HepG2 (cell line): ENCODE measurements around the gene LMTK2. TPM values are rescaled to one million over a fixed set of nuclear protein-coding genes. Genes with fewer than 3 reads are reported as not detected.

Source experiments
- ATAC-seq: fragments of 200-7000 bp; cut with Tn5 transposase; 3 replicates; pipeline ENCODE4 v1.9.1; 2020; ENCODE audit warnings: mild to moderate bottlenecking, moderate library complexity
- BruUV-seq: library from RNA; stranded (reverse); fragments of 400-500 nt; replicated peaks from 2 replicates; lab custom pipeline; 2021; lab: Mats Ljungman, UMichigan
- CTCF ChIA-PET: fragments of 300-600 bp; formaldehyde crosslinking; extraction: SDS; loops from one replicate; lab custom pipeline; 2021; ENCODE audit warnings: low total read pairs, inconsistent platforms, low intra/inter-chr PET ratio; lab: Yijun Ruan, JAX
- POLR2A ChIA-PET: fragments of 350-600 bp; sonication (Branson Sonifier 250); formaldehyde crosslinking; loops from one replicate; lab custom pipeline; 2020; ENCODE audit warnings: antibody characterized with exemption, inconsistent platforms; lab: Yijun Ruan, JAX
- DNase-seq: peaks from one replicate; pipeline ENCODE4 v3.0.0-alpha.2; 2015; ENCODE audit warnings: low spot score
- FAIRE-seq: peaks from 3 replicates; lab custom pipeline; 2011; peaks lifted over from hg19 to GRCh38; lab: Jason Lieb, UNC
- H2AFZ ChIP-seq: one replicate; pipeline ENCODE4 v1.6.1; 2011; ENCODE audit warnings: low read length, inconsistent platforms
- H3K27ac ChIP-seq: fragments of 300-600 bp; 3 replicates; pipeline ENCODE4 v1.8.0; 2011; ENCODE audit warnings: mixed run types, mild to moderate bottlenecking, mixed read lengths, low read length, inconsistent platforms; ENCODE audit not compliant: insufficient read depth; ENCODE audit errors: extremely low read length
- H3K27me3 ChIP-seq, 2 experiments: fragments of 200-600 bp in 1 of 2; 2 replicates in 1 of 2; 3 replicates in 1 of 2; pipeline versions ENCODE4 v1.6.0 to v1.8.0; 2011; ENCODE audit warnings: low read length in 2 of 2, mild to moderate bottlenecking in 2 of 2, moderate library complexity in 2 of 2, inconsistent platforms in 1 of 2; ENCODE audit not compliant: insufficient read depth in 2 of 2, control insufficient read depth in 1 of 2
- H3K36me3 ChIP-seq, 2 experiments: fragments of 200-600 bp in 1 of 2; replicated peaks in 1 of 2; 2 replicates in 1 of 2; 3 replicates in 1 of 2; pipeline versions ENCODE4 v1.5.1 to v1.8.0; 2011; ENCODE audit warnings: low read length in 2 of 2, inconsistent platforms in 1 of 2; ENCODE audit not compliant: insufficient read depth in 2 of 2, control insufficient read depth in 1 of 2
- H3K4me1 ChIP-seq: 2 replicates; pipeline ENCODE4 v1.5.1; 2012; ENCODE audit warnings: low read length, inconsistent platforms; ENCODE audit not compliant: insufficient read depth
- H3K4me2 ChIP-seq: 2 replicates; pipeline ENCODE4 v1.6.0; 2011; ENCODE audit warnings: low read depth, low read length, inconsistent platforms
- H3K4me3 ChIP-seq, 3 experiments: fragments of 200-600 bp in 1 of 3; sonication (generic), shearing (Covaris generic) in 1 of 3; replicated peaks in 1 of 3; 2 replicates each; pipeline ENCODE4 v1.5.1; 2011 to 2016; ENCODE audit warnings: low read length in 3 of 3, inconsistent platforms in 2 of 3, low read depth in 2 of 3, mild to moderate bottlenecking in 2 of 3, control low read depth in 1 of 3, mixed read lengths in 1 of 3; ENCODE audit not compliant: insufficient read depth in 1 of 3
- H3K79me2 ChIP-seq: one replicate; pipeline ENCODE4 v1.6.1; 2011; ENCODE audit warnings: low read length, inconsistent platforms; ENCODE audit not compliant: insufficient read depth
- H3K9ac ChIP-seq: 2 replicates; pipeline ENCODE4 v1.6.0; 2011; ENCODE audit warnings: mild to moderate bottlenecking, low read depth, low read length, inconsistent platforms; ENCODE audit not compliant: insufficient read depth
- H3K9me3 ChIP-seq: 2 replicates; pipeline ENCODE4 v1.5.1; 2012; ENCODE audit warnings: mild to moderate bottlenecking, low read length
- H4K20me1 ChIP-seq: 2 replicates; pipeline ENCODE4 v1.6.0; 2011; ENCODE audit warnings: inconsistent platforms, mild to moderate bottlenecking, low read length, moderate library complexity; ENCODE audit not compliant: insufficient read depth
- ASH2L ChIP-seq: fragments of 300-600, 200-600 bp; sonication (generic); IDR thresholded peaks from 2 replicates; pipeline ENCODE4 v1.7.0; 2017; ENCODE audit warnings: low read depth, mild to moderate bottlenecking, moderate library complexity, mixed read lengths, low read length; ENCODE audit not compliant: insufficient read length
- ATRX ChIP-seq: sonication (generic); formaldehyde crosslinking; IDR thresholded peaks from 2 replicates; pipeline ENCODE4 v1.4.0; 2020; ENCODE audit warnings: missing genetic modification reagents, borderline replicate concordance
- CBX1 ChIP-seq: IDR thresholded peaks from one replicate; pipeline ENCODE4 v1.6.1; 2016; ENCODE audit warnings: antibody characterized with exemption, low read depth
- CBX5 ChIP-seq: sonication (generic); formaldehyde crosslinking; IDR thresholded peaks from 2 replicates; pipeline ENCODE4 v1.4.0; 2020; ENCODE audit warnings: missing genetic modification reagents, borderline replicate concordance
- MAFK ChIP-seq, 2 experiments: IDR thresholded peaks in 1 of 2; conservative IDR thresholded peaks in 1 of 2; 2 replicates each; pipeline ENCODE4 v1.6.1; 2011; ENCODE audit warnings: improper control_type of control experiment in 2 of 2, low read length in 2 of 2
- MTF1 ChIP-seq: sonication (generic); formaldehyde crosslinking; IDR thresholded peaks from 2 replicates; pipeline ENCODE4 v1.5.0; 2020; ENCODE audit warnings: missing genetic modification reagents
- PHF21A ChIP-seq: sonication (generic); formaldehyde crosslinking; IDR thresholded peaks from 2 replicates; pipeline ENCODE4 v1.5.0; 2020; ENCODE audit warnings: mild to moderate bottlenecking, missing genetic modification reagents
- PRMT3 ChIP-seq: sonication (generic); formaldehyde crosslinking; IDR thresholded peaks from 2 replicates; pipeline ENCODE4 v1.8.1; 2022; ENCODE audit warnings: low read depth, mild to moderate bottlenecking, moderate library complexity, missing genetic modification reagents, borderline replicate concordance
- SETDB1 ChIP-seq: sonication (generic); formaldehyde crosslinking; IDR thresholded peaks from 2 replicates; pipeline ENCODE4 v1.5.1; 2020; ENCODE audit warnings: missing genetic modification reagents, mild to moderate bottlenecking, borderline replicate concordance
- ZNF335 ChIP-seq: sonication (generic); formaldehyde crosslinking; IDR thresholded peaks from 2 replicates; pipeline ENCODE4 v1.4.0; 2020; ENCODE audit warnings: missing genetic modification reagents
- ZNF556 ChIP-seq: sonication (generic); formaldehyde crosslinking; IDR thresholded peaks from 2 replicates; pipeline ENCODE4 v1.4.0; 2020; ENCODE audit warnings: mild to moderate bottlenecking, missing genetic modification reagents, borderline replicate concordance
- ZNF75D ChIP-seq: sonication (generic); formaldehyde crosslinking; IDR thresholded peaks from 2 replicates; pipeline ENCODE4 v1.8.1; 2023; ENCODE audit warnings: missing genetic modification reagents, mild to moderate bottlenecking, borderline replicate concordance
- WGBS: methylation state at CpG from one replicate; pipeline ENCODE4 v1.1.6; 2017; ENCODE audit warnings: low lambda C conversion rate; 5-methylcytosine and 5-hydroxymethylcytosine counted together
- in situ Hi-C: cut with HindIII; loops from 2 replicates; pipeline ENCODE4 v1.10.0; 2017; ENCODE audit warnings: low pct_unique_long_range_greater_than_20kb; ENCODE audit not compliant: extremely low pct_ligation_motif_present
- intact Hi-C: fragments of 100-400 bp; cut with micrococcal nuclease; formaldehyde crosslinking; loops from one replicate; pipeline ENCODE4 v1.10.0; 2022; ENCODE audit not compliant: unreplicated experiment
- polyA plus RNA-seq, 8 experiments: library from polyadenylated mRNA; depleted of rRNA in 3 of 8; stranded (reverse) in 7 of 8; unstranded in 1 of 8; fragments of >200 nt; fragmentation: Illumina TruSeq in 4 of 8; extraction: Trizol in 4 of 8; gene quantifications; 2 replicates each; pipeline versions ENCODE4 v1.2.1 to v1.2.3, GENCODE V29; 2011 to 2016; ENCODE audit warnings: low read depth in 4 of 8, missing spikeins in 1 of 8, mixed read lengths in 1 of 8; ENCODE audit not compliant: insufficient read depth in 1 of 8
- total RNA-seq, 5 experiments: library from RNA; depleted of rRNA; stranded (reverse); fragments of >200 nt; fragmentation: Illumina TruSeq; extraction: Trizol; gene quantifications; 2 replicates each; pipeline ENCODE4 v1.2.3, GENCODE V29; 2016; ENCODE audit warnings: low read depth in 1 of 5
- TF ChIP-seq, protein P1 (sequence below): sonication (generic); formaldehyde crosslinking; IDR thresholded peaks from 2 replicates; pipeline ENCODE4 v1.4.0; 2020; ENCODE audit warnings: missing genetic modification reagents, low read depth, mild to moderate bottlenecking, borderline replicate concordance
- TF ChIP-seq, protein P2 (sequence below): sonication (generic); formaldehyde crosslinking; IDR thresholded peaks from 2 replicates; pipeline ENCODE4 v1.4.0; 2020; ENCODE audit warnings: missing genetic modification reagents
- TF ChIP-seq, protein P3 (sequence below): sonication (generic); formaldehyde crosslinking; conservative IDR thresholded peaks from 2 replicates; pipeline ENCODE4 v1.8.0; 2022; ENCODE audit warnings: low read depth, missing genetic modification reagents

LMTK2 gene
- total and polyA plus RNA-seq, 2 of the 13 experiments (the other 11 are each of a cell fraction or from before 2014, with no cell fraction given) = 9.5 to 11.7 TPM

DNA sequence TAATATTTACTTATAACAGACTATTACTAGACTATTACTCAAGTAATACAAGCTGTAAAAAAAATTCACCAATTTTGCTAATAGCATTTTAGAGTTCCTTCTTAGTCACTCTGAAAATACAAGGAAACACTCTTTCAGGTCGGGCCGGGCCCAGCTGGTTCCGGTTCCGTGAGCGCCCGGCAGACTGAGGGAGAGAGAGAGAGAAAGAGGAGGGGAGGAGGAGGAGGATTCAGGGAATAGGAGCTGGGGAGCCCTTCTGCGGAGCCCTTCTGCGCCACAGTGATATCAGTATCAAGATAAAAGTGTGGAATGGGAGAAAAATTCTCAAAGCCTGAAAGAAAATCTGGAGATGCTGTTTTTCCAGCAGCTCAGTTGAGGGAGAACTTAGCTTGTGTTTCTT, 74.1 kb downstream of the LMTK2 start:
- H4K20me1 ChIP-seq = no peaks in the 10 kb centered on the region
- CTCF ChIA-PET = no interaction called here
- DNase-seq (no peak), FAIRE-seq (no peak), ATAC-seq (no peak)
- peaks cover 5 to 46% of the 10 kb centered on the region in 2 experiments for H3K36me3 ChIP-seq
- TF ChIP-seq, protein P1, sequence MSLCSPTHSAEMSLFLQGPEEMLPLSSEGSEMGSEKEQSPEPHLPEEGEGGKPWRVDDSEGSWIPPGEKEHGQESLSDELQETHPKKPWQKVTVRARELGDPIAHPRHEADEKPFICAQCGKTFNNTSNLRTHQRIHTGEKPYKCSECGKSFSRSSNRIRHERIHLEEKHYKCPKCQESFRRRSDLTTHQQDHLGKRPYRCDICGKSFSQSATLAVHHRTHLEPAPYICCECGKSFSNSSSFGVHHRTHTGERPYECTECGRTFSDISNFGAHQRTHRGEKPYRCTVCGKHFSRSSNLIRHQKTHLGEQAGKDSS (CRISPR knock-in tag) = no peak
- TF ChIP-seq, protein P2, sequence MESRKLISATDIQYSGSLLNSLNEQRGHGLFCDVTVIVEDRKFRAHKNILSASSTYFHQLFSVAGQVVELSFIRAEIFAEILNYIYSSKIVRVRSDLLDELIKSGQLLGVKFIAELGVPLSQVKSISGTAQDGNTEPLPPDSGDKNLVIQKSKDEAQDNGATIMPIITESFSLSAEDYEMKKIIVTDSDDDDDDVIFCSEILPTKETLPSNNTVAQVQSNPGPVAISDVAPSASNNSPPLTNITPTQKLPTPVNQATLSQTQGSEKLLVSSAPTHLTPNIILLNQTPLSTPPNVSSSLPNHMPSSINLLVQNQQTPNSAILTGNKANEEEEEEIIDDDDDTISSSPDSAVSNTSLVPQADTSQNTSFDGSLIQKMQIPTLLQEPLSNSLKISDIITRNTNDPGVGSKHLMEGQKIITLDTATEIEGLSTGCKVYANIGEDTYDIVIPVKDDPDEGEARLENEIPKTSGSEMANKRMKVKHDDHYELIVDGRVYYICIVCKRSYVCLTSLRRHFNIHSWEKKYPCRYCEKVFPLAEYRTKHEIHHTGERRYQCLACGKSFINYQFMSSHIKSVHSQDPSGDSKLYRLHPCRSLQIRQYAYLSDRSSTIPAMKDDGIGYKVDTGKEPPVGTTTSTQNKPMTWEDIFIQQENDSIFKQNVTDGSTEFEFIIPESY = no peak
- TF ChIP-seq SETDB1 (CRISPR knock-in tag) (no peak), ZNF75D (CRISPR knock-in tag) (no peak), ATRX (CRISPR knock-in tag) (no peak)
- in situ Hi-C loops = no loop called here
- H3K27ac ChIP-seq = no peak overlapping the region
- no peak overlapping the region for H3K9ac ChIP-seq
- no peaks in the 10 kb centered on the region for H3K79me2 ChIP-seq
- H3K4me1 ChIP-seq = no peaks in the 10 kb centered on the region
- POLR2A ChIA-PET = no interaction called here
- no peak overlapping the region for H3K4me2 ChIP-seq
- H2AFZ ChIP-seq = no peak overlapping the region
- no peaks in the 10 kb centered on the region for H3K9me3 ChIP-seq
- H3K4me3 ChIP-seq = no peak overlapping the region
- 98% methylated on average over 8 of the region's 8 CpGs for WGBS
- intact Hi-C loops = no loop called here
- no TSS peak for BruUV-seq
- H3K27me3 ChIP-seq = no peaks in the 10 kb centered on the region

DNA sequence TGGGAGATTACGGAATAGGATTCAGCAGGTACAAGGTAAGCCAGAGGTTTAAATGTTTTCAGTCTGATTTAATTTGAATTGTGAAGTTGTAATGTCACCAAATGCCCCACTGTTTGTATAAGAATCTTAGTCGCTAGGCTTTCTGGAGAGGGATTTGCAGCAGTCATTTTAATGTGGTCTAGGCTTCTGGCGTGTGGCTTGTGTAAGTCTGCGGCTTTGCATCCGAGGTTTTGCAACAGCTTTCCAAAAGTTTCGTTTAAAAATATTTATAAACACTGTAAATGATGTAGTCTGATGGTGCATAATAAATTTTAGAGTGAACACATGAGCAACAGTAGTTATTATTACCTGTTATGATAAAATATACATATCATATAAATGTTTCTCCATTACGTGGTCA, 78.4 kb downstream of the LMTK2 start:
- in situ Hi-C loops (no loop called here), intact Hi-C loops (no loop called here)
- no peak overlapping the region for H3K9ac ChIP-seq
- ChIA-PET CTCF (no interaction called here), POLR2A (no interaction called here)
- H3K27me3 ChIP-seq = no peaks in the 10 kb centered on the region
- H4K20me1 ChIP-seq = 0 out of 2 replicates have a peak, but pooled peaks cover 3% of the 10 kb centered on the region
- no peak for ATAC-seq
- H3K36me3 ChIP-seq = peaks cover 10 to 44% of the 10 kb centered on the region in 2 experiments; a peak in 4 of 5 replicates
- H3K4me2 ChIP-seq = no peak overlapping the region
- H2AFZ ChIP-seq = no peak overlapping the region
- DNase-seq = no peak
- no peak for FAIRE-seq
- H3K27ac ChIP-seq = no peak overlapping the region
- no peak overlapping the region for H3K4me3 ChIP-seq
- H3K9me3 ChIP-seq = no peaks in the 10 kb centered on the region
- H3K4me1 ChIP-seq = no peaks in the 10 kb centered on the region
- no peaks in the 10 kb centered on the region for H3K79me2 ChIP-seq
- BruUV-seq = no TSS peak
- 98% methylated on average over 7 of the region's 7 CpGs for WGBS
- TF ChIP-seq CBX5 (CRISPR knock-in tag) = no peak
- TF ChIP-seq PRMT3 (CRISPR knock-in tag) = no peak
- no peak for TF ChIP-seq CBX1
- no peak for TF ChIP-seq PHF21A (CRISPR knock-in tag)
- TF ChIP-seq ZNF335 (CRISPR knock-in tag) = no peak
- no peak for TF ChIP-seq ZNF556 (CRISPR knock-in tag)
- TF ChIP-seq, protein P3, sequence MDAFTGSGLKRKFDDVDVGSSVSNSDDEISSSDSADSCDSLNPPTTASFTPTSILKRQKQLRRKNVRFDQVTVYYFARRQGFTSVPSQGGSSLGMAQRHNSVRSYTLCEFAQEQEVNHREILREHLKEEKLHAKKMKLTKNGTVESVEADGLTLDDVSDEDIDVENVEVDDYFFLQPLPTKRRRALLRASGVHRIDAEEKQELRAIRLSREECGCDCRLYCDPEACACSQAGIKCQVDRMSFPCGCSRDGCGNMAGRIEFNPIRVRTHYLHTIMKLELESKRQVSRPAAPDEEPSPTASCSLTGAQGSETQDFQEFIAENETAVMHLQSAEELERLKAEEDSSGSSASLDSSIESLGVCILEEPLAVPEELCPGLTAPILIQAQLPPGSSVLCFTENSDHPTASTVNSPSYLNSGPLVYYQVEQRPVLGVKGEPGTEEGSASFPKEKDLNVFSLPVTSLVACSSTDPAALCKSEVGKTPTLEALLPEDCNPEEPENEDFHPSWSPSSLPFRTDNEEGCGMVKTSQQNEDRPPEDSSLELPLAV (CRISPR knock-in tag) = no peak
- no peak for TF ChIP-seq MAFK (conservative IDR thresholded peaks at IDR 0.05 in 1 of 2, IDR thresholded peaks at IDR 0.05 in 1 of 2; ENCODE audit: low read length in 2 of 2)
- no peak for TF ChIP-seq MTF1 (CRISPR knock-in tag)
- no peak for TF ChIP-seq ASH2L
